K562 (cell line): ENCODE measurements around the gene VTI1B. TPM values are rescaled to one million over a fixed set of nuclear protein-coding genes. Genes with fewer than 3 reads are reported as not detected.

Source experiments
- AFF4 ChIP-seq: sonication (generic); formaldehyde crosslinking; IDR thresholded peaks from 2 replicates; pipeline ENCODE4 v1.8.0; 2023; ENCODE audit warnings: mild to moderate bottlenecking, missing genetic modification reagents
- FOXJ3 ChIP-seq: sonication (generic); formaldehyde crosslinking; IDR thresholded peaks from 2 replicates; pipeline ENCODE4 v1.4.0; 2020; ENCODE audit warnings: mild to moderate bottlenecking, missing genetic modification reagents
- MLLT1 ChIP-seq, 2 experiments: fragments of 450-650 bp; IDR thresholded peaks; 2 replicates each; pipeline ENCODE4 v1.6.1; 2016
- MTA3 ChIP-seq: fragments of 450-650 bp; formaldehyde crosslinking; IDR thresholded peaks from 2 replicates; pipeline ENCODE4 v1.6.1; 2017; ENCODE audit warnings: mild to moderate bottlenecking, borderline replicate concordance
- NKRF ChIP-seq: fragments of 450-650 bp; IDR thresholded peaks from 2 replicates; pipeline ENCODE4 v1.6.1; 2016; ENCODE audit warnings: borderline replicate concordance
- PATZ1 ChIP-seq: fragments of 250-450 bp; sonication (Bioruptor Pico); IDR thresholded peaks from 2 replicates; pipeline ENCODE4 v1.5.0; 2020; ENCODE audit warnings: mild to moderate bottlenecking, borderline replicate concordance
- PYGO2 ChIP-seq: fragments of 450-650 bp; IDR thresholded peaks from 2 replicates; pipeline ENCODE4 v1.6.1; 2016; ENCODE audit warnings: mild to moderate bottlenecking, missing genetic modification characterization, moderate library complexity, missing compliant biosample characterization
- ZNF212 ChIP-seq: fragments of 450-650 bp; formaldehyde crosslinking; IDR thresholded peaks from 2 replicates; pipeline ENCODE4 v1.4.0; 2020; ENCODE audit warnings: mild to moderate bottlenecking
- polyA plus RNA-seq, 8 experiments: library from polyadenylated mRNA; depleted of rRNA in 4 of 8; stranded (reverse) in 5 of 8; unstranded in 3 of 8; fragments of >200 nt; fragmentation: Nextera tagmentation in 2 of 8; fragmentation: Illumina TruSeq in 1 of 8; extraction: Ambion mirVana in 2 of 8; extraction: Trizol in 1 of 8; gene quantifications; 2 replicates each; pipeline versions ENCODE4 v1.2.1 to v1.2.3, GENCODE V29; 2011 to 2014; ENCODE audit warnings: inconsistent platforms in 1 of 8, missing spikeins in 1 of 8
- total RNA-seq, 7 experiments: library from RNA; depleted of rRNA in 6 of 7; stranded (reverse); fragments of >200 nt in 6 of 7; fragmentation: Illumina TruSeq in 2 of 7; extraction: Trizol in 2 of 7; gene quantifications; 2 replicates each; pipeline versions ENCODE4 v1.2.1 to v1.2.3, GENCODE V29; 2011 to 2021; ENCODE audit warnings: low replicate concordance in 1 of 7
- TF ChIP-seq, protein P1 (sequence below): fragments of 250-450 bp; sonication (Bioruptor Pico); IDR thresholded peaks from 2 replicates; pipeline ENCODE4 v1.5.0; 2021; ENCODE audit warnings: mild to moderate bottlenecking, borderline replicate concordance
- TF ChIP-seq, protein P2 (sequence below), 3 experiments: IDR thresholded peaks in 2 of 3; conservative IDR thresholded peaks in 1 of 3; 2 replicates each; pipeline ENCODE4 v1.5.1; 2011 to 2012; ENCODE audit warnings: low read length in 3 of 3, mild to moderate bottlenecking in 3 of 3, control low read depth in 2 of 3, improper control_type of control experiment in 1 of 3, inconsistent platforms in 1 of 3, low read depth in 1 of 3, mixed read lengths in 1 of 3, moderate library complexity in 1 of 3; ENCODE audit not compliant: insufficient read depth in 2 of 3
- TF ChIP-seq, protein P3 (sequence below): sonication (generic); formaldehyde crosslinking; IDR thresholded peaks from 2 replicates; pipeline ENCODE4 v1.8.1; 2022; ENCODE audit warnings: missing genetic modification reagents

VTI1B gene
- total and polyA plus RNA-seq, 9 of the 15 experiments (the other 6 are each of a cell fraction or from before 2014, with no cell fraction given): 7.8 to 69.8 (median 50.1) TPM

DNA sequence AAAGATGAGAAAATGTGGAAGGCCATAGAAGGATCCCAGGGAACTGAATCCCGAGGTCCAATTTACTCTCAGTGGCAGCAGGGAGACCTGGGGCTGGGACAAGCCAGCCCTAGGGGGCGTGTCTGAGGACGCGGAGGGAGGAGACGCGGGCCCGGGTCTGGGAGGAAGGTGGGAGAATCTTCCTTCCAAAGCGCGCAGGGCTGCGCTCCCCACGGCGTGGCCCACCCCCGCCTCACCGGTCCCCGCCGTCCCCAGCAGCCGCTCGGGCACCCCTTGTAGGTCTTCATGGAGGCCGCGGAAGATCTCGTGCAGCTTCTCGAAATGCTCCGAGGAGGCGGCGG is 323 bp downstream of the VTI1B start (continued):
- TF ChIP-seq AFF4 (CRISPR knock-in tag) (0 out of 2 replicates have a peak, but pooled peaks have one; percentile 18), PATZ1 (CRISPR knock-in tag) (no peak), FOXJ3 (no peak), ZNF212 (no peak), NKRF (peak; percentile 61; the same call in 1 of the 2 replicates), PYGO2 (tag) (no peak), MTA3 (no peak), MLLT1 (IDR thresholded peaks at IDR 0.05) (no peak)
- TF ChIP-seq, protein P1, sequence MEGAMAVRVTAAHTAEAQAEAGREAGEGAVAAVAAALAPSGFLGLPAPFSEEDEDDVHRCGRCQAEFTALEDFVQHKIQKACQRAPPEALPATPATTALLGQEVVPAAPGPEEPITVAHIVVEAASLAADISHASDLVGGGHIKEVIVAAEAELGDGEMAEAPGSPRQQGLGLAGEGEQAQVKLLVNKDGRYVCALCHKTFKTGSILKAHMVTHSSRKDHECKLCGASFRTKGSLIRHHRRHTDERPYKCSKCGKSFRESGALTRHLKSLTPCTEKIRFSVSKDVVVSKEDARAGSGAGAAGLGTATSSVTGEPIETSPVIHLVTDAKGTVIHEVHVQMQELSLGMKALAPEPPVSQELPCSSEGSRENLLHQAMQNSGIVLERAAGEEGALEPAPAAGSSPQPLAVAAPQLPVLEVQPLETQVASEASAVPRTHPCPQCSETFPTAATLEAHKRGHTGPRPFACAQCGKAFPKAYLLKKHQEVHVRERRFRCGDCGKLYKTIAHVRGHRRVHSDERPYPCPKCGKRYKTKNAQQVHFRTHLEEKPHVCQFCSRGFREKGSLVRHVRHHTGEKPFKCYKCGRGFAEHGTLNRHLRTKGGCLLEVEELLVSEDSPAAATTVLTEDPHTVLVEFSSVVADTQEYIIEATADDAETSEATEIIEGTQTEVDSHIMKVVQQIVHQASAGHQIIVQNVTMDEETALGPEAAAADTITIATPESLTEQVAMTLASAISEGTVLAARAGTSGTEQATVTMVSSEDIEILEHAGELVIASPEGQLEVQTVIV (CRISPR knock-in tag): no peak
- TF ChIP-seq, protein P2, sequence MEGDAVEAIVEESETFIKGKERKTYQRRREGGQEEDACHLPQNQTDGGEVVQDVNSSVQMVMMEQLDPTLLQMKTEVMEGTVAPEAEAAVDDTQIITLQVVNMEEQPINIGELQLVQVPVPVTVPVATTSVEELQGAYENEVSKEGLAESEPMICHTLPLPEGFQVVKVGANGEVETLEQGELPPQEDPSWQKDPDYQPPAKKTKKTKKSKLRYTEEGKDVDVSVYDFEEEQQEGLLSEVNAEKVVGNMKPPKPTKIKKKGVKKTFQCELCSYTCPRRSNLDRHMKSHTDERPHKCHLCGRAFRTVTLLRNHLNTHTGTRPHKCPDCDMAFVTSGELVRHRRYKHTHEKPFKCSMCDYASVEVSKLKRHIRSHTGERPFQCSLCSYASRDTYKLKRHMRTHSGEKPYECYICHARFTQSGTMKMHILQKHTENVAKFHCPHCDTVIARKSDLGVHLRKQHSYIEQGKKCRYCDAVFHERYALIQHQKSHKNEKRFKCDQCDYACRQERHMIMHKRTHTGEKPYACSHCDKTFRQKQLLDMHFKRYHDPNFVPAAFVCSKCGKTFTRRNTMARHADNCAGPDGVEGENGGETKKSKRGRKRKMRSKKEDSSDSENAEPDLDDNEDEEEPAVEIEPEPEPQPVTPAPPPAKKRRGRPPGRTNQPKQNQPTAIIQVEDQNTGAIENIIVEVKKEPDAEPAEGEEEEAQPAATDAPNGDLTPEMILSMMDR (IDR thresholded peaks at IDR 0.05 in 2 of 3, conservative IDR thresholded peaks at IDR 0.05 in 1 of 3; ENCODE audit: insufficient read depth in 2 of 3, low read depth in 1 of 3, low read length in 3 of 3): 0 out of 6 replicates have a peak, but pooled peaks of 1 of the 3 experiments have one; percentile 5
- TF ChIP-seq, protein P3, sequence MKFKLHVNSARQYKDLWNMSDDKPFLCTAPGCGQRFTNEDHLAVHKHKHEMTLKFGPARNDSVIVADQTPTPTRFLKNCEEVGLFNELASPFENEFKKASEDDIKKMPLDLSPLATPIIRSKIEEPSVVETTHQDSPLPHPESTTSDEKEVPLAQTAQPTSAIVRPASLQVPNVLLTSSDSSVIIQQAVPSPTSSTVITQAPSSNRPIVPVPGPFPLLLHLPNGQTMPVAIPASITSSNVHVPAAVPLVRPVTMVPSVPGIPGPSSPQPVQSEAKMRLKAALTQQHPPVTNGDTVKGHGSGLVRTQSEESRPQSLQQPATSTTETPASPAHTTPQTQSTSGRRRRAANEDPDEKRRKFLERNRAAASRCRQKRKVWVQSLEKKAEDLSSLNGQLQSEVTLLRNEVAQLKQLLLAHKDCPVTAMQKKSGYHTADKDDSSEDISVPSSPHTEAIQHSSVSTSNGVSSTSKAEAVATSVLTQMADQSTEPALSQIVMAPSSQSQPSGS (CRISPR knock-in tag): no peak
